Choroid plexus epithelial cell (primary cell): Measurements from ENCODE around the gene RASGRP2.

ENCODE experiments used
- DNase-seq: peaks from one replicate; pipeline ENCODE4 v3.0.0-alpha.2; 2010; ENCODE audit warnings: low read depth
- H3K4me3 ChIP-seq: 2 replicates; pipeline ENCODE4 v1.5.1; 2011; ENCODE audit warnings: low read depth, mild to moderate bottlenecking, control low read depth, low read length, moderate library complexity
- TF ChIP-seq, protein P1 (sequence below): conservative IDR thresholded peaks from 2 replicates; pipeline ENCODE4 v1.5.1; 2011; ENCODE audit warnings: low read depth, mild to moderate bottlenecking, control low read depth, inconsistent platforms, low read length, moderate library complexity

The RASGRP2 gene

DNA sequence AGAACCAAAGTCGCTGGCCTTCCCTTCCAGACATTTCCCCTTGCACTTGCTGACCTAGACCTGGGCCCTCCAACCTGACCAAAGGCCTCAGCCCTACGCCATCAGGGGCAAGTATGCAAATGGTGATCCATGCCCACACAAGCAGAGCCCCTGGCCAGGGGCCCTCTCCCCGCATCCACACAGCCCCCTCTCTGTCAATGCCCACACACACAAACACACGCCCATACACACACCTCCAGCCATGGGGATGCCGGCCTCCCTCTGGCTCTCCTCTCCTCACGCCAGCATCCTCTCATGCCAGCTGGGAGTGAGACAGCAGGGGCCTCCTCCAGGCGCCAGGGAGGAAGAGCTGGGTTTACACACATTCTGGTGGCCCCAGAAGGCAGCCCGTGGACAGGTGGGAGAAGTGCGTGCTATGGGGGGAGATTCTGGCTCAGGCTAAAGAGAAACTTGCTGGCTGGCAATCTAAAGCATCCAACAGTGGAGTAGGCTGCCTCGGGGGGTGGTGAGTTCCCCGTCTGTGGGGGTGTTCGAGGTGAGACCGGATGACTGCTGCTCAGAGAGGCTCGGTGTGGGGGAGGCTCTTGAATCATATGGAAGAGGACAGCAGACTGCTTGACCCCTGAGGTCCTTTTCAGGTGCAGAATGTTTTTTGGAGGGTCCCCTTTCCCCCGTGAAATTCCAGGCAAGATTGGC lies 25.7 kb downstream of the RASGRP2 start:
- TF ChIP-seq, protein P1, sequence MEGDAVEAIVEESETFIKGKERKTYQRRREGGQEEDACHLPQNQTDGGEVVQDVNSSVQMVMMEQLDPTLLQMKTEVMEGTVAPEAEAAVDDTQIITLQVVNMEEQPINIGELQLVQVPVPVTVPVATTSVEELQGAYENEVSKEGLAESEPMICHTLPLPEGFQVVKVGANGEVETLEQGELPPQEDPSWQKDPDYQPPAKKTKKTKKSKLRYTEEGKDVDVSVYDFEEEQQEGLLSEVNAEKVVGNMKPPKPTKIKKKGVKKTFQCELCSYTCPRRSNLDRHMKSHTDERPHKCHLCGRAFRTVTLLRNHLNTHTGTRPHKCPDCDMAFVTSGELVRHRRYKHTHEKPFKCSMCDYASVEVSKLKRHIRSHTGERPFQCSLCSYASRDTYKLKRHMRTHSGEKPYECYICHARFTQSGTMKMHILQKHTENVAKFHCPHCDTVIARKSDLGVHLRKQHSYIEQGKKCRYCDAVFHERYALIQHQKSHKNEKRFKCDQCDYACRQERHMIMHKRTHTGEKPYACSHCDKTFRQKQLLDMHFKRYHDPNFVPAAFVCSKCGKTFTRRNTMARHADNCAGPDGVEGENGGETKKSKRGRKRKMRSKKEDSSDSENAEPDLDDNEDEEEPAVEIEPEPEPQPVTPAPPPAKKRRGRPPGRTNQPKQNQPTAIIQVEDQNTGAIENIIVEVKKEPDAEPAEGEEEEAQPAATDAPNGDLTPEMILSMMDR = no peak
- H3K4me3 ChIP-seq = no peak overlapping the region
- DNase-seq = no peak

DNA sequence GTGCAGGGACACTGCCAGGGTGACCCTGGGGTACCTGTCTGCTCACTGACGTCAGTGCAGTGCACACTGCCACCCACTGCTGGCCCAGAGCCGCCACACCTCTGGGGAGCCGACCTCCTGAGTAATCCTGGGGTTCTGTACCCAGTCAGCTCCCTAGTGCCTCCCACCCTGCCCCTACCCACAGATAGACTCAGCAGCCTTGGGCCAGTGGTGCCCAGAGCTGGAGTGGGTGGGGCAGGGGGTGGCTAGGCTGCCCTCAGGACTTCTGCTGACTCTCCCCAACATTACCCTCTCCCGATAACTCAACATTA lies 26.7 kb downstream of the RASGRP2 start:
- TF ChIP-seq, protein P1 = no peak
- no peak overlapping the region for H3K4me3 ChIP-seq
- DNase-seq = no peak

DNA sequence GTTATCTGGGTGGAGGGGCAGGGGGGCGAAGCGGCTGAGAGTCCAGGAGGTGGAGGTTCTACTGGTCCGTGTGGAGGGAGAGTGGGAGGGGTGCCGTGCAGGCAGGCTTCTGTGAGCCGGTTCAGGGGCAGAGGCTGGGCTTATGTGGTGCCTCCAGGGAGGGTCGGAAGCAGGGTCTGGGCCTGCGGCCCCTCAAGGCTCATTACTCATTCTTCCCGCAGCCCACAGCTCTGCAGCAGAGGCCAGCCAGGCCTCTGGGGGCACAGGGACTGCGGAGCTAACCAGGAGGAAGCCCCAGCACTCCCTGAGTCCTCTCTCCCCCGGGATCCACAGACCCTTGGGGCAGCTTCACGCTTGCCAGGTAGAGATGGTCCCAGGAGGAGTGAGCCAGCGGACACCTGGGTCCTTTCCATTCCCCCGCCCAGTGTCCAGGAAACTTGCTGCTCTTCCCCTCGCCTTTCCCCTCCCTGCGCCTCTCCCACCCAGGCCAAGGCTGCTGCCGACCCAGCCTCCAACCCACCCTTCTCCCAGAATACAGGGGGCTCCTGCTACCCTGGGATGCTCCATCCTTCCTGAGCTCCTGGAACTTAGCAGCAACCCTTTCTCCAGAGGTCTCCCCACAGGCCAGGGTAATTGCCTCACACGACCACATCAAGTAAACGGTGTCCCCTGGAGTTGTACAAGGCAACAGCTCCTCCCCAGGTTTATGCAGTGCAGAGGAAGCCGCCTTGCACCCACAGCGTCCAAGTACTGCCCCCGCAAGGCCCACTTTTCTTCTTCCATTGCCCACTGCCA lies 27.3 kb downstream of the RASGRP2 start:
- TF ChIP-seq, protein P1 = no peak
- H3K4me3 ChIP-seq = no peak overlapping the region
- DNase-seq = no peak

DNA sequence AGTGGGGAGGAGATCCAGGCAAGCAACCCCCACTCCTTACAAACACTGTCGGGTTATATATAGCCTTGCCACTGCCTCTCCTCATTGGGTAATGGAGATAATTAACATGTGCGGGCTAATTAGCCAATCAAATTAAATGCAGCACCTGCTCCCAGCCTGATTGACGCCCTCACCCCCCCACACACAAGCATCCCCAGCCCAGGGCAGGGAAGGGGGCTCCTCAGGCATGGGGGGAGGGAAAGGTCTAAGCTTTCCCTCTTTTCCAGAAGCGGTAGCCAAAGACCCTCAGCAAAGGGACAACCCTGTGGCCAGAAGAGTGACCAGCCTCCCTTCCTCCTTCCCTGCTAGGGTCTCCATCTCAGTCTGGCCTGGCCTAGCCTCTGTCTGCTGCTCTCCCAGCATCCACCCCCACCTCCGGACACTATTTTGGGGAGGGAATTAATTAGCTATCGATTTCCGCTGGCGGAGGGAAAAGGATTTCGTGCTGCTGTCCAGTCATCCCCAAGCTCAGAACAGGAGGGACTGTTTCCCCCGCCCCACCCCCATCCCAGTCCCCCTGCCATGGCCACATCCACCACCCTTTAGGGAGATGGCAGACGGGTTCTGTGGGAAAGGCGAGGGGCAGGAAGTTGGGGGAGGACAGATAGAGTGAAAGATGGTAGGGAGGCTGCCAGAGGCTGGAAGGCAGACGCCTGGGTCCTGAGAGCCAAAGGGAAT lies 28.0 kb downstream of the RASGRP2 start:
- H3K4me3 ChIP-seq = no peak overlapping the region
- DNase-seq = no peak
- TF ChIP-seq, protein P1 = no peak

DNA sequence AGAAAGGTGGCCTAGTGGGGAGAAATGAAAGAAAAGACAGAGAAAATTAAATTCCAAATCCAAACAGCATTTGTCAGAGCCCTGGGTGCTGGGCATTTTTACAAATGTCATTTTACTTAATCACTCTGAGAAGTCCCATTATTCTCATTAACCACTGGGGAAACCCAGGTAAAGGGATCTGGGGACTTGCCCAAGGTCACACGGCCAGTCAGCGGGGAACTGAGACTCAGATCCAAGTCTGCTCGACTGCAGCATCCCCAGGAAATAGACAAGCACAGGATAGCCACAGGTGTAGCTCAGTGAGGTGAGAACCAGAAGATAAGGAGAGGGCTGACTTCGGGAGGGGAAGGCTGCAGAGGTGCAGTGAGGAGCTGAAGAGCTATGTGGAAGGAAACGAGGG lies 28.8 kb downstream of the RASGRP2 start:
- no peak for DNase-seq
- TF ChIP-seq, protein P1 = no peak
- H3K4me3 ChIP-seq = no peak overlapping the region

DNA sequence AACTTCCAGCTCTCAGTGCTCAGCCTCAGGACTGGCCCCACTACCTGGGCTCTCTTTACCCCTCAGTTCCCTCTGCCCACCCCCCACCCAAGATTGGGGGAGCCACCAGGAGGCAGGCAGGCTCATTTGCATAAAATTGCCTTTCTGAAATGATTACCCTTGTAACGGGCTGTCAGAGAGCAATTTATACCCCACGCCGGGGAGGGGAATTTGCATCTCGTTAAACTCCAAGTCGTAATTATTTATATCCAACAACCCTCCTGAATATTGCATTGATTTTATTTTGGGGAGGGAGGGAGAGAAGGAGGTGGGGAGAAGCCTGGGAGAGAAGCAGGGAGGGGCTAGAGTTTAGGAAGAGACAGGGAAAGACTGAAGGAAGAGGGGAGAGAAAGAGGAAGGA lies 29.3 kb downstream of the RASGRP2 start:
- no peak for DNase-seq
- H3K4me3 ChIP-seq = no peak overlapping the region
- TF ChIP-seq, protein P1 = no peak
